Breast epithelium (tissue), 3 donors: Measurements from ENCODE around the gene PRDM4.

Experiments used
- POLR2A ChIP-seq: fragments of 450-650 bp; IDR thresholded peaks from one replicate; pipeline ENCODE4 v1.6.1; 2016; ENCODE audit warnings: antibody characterized with exemption, mild to moderate bottlenecking, moderate library complexity
- POLR2AphosphoS5 ChIP-seq, 3 donors: sonication (generic); formaldehyde crosslinking; IDR thresholded peaks; one replicate each; pipeline ENCODE4 v1.6.1; 2017; ENCODE audit warnings: antibody characterized with exemption in 3 of 3
- TF ChIP-seq, protein P1 (sequence below), 3 donors: fragments of 450-650 bp; IDR thresholded peaks; one replicate each; pipeline ENCODE4 v1.5.1; 2016 to 2017; ENCODE audit warnings: antibody characterized with exemption in 3 of 3, mild to moderate bottlenecking in 3 of 3, moderate library complexity in 3 of 3

DNA sequence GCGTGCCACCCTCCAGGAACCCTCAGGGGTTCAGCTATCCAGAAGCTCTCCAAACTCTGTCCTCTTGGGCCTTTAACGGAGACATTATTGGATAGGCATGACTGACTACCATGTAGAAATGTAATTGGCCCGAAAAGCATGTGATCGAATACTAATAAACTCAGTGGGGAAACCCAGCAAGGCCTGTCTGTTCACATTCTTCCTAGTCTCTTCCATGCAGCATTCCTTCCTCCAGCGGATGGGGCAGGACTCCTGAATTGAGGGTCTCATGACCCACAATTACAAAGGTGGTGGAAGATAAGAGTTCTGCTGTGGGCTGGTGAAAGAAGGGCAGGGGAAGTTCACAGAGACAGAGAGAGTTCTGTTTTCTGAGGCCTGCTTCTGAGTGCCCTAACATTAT, 6.5 kb upstream of the PRDM4 start:
- TF ChIP-seq POLR2A (no peak), POLR2AphosphoS5 (IDR thresholded peaks at IDR 0.05) (no peak)
- TF ChIP-seq, protein P1, sequence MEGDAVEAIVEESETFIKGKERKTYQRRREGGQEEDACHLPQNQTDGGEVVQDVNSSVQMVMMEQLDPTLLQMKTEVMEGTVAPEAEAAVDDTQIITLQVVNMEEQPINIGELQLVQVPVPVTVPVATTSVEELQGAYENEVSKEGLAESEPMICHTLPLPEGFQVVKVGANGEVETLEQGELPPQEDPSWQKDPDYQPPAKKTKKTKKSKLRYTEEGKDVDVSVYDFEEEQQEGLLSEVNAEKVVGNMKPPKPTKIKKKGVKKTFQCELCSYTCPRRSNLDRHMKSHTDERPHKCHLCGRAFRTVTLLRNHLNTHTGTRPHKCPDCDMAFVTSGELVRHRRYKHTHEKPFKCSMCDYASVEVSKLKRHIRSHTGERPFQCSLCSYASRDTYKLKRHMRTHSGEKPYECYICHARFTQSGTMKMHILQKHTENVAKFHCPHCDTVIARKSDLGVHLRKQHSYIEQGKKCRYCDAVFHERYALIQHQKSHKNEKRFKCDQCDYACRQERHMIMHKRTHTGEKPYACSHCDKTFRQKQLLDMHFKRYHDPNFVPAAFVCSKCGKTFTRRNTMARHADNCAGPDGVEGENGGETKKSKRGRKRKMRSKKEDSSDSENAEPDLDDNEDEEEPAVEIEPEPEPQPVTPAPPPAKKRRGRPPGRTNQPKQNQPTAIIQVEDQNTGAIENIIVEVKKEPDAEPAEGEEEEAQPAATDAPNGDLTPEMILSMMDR (IDR thresholded peaks at IDR 0.05) = no peak
